ENCODE measurements around the gene THAP12. TPM values are rescaled to one million over a fixed set of nuclear protein-coding genes. Genes with fewer than 3 reads are reported as not detected.

Gene THAP12
- total RNA-seq, 1 donor from 2014 or later, result 47.9 TPM

GRCh38 chr11:76380159-76380976 lies 564 bp downstream of the THAP12 start:
- peak; percentile 15 for DNase-seq

DNA sequence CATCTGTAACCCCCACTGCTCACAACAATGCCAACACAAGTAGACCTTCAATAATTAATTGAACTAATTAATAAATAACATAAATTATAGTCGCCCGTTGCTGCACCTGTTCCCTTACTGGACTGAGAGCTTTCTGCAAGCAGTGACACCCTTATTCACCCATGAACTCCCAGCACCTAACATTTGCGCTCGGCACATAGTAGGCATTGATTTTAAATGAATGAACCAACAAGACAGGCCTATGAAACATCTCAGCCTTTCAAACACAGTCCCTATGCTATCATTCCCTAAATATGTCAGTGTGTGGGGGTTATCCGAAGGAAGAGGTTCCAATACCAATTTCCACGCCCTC lies 1.1 kb downstream of the THAP12 start:
- no peak for DNase-seq

DNA sequence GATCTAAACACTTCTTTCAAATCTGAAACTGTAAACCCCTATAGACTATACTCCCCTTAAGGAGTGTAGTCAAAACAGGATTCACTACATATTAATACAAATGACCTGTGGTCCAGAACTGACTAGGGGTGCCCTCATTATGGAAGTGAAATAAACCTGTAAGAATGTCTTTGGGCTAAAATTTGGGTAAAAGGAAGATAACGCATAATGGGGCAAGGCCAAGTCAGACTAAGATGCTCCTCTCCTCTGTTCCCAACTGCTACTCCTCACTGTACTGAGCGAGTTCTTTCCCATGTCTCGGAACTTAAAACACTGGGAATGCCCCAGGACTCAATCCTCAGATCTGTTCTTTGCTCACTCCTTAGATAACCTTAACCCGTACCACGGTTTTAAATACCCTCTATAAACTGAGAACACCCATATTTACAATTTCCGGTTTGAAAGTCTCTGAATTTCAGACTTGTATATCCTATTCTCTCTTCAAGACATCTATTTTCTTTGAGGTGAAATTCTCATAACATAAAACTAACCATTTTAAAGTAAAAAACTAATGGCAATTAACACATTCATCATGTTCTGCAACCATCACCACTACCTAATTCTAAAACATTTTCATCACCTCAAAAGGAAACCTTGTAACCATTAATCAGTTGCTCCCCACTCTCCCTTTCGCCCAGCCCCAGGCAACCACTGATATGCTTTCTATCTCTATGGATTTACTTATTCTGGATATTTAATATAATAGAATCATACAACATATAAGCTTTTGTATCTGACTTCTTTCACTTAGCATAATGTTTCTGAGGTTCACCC lies 4.0 kb downstream of the THAP12 start:
- DNase-seq, result no peak

GRCh38 chr11:76371170-76371569 lies 9.8 kb downstream of the THAP12 start:
- DNase-seq, result no peak

GRCh38 chr11:76369406-76369805 lies 11.5 kb downstream of the THAP12 start:
- DNase-seq, result no peak

DNA sequence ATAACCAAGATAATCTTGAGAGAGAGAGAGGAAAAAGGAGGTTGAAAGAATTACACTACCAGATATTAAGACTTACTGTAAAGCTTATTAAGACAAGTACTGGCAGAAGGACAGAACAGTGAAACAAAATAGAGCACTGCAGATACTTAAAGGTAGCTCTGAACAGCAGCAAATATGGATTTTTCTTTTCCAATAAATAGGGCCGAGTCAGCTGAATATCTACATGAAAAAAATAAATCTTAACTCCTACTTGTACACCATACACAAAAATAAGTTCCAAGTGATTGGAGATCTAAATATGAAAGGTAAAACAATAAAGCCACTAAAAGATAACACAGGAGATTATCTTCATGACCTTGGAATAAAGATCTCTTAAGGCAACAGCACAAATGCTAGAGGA lies 12.4 kb downstream of the THAP12 start:
- no peak for DNase-seq

GRCh38 chr11:76365038-76365679 lies 15.8 kb downstream of the THAP12 start:
- no peak for DNase-seq

GRCh38 chr11:76362716-76363115 lies 18.2 kb downstream of the THAP12 start:
- DNase-seq, result no peak

DNA sequence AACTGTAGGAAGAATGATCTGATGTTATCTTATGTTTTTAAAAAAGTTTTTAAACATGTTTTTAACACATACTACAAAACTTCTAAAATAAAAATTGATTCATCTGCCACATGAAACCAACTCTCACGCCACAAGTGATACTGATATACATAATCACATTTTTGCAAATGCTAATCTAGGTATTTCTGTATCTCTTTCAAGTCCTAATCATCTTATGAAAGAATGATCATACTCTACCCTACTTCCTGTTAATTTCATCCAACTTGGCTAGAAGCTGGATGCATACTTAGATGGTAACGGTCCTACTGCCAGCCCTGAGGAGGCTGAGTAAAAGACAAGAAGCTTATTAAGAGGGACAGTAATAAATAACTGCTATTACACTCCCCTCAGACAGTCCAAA lies 19.2 kb downstream of the THAP12 start:
- no peak for DNase-seq

DNA sequence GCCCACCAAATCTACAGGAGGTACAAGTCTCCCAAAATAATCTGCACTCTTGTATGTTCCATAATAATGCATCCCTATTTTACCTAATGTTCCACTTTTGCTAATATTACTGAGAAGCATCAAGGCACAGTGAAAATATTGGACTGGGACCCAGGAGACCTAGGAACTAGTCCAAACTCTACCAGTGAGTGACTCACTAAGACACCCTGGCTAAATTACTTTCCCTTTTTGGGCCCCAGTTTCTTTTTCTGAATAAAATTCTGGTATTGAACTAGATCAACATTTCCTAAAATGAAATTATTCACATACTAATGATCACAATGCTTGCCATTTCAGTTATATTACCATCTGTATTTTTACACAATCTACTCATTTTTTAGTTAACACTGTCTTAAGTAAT lies 19.6 kb downstream of the THAP12 start:
- no peak for DNase-seq

- DNase-seq, result no peak
Measured at GRCh38 chr11:76355172-76355571, 25.8 kb downstream of the THAP12 start.

DNA sequence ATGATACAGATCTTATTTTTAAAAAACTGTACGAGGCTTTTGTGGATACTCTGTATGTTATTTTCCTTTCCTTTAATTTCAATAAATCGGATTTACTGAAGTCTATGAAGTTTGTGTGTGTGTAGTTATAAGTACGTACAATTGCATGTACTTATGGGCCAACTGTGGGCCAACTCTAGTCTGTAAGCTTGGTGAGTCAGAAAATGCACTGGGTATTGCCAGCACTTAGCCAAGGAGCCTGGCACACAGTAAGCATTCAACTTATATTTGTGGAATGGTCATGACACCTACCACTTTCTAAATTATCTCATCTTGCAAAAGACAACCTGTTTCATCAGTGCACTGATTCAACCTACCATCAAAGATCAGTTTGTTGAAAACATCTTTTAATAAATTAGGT lies 32.6 kb downstream of the THAP12 start:
- DNase-seq, result no peak

DNA sequence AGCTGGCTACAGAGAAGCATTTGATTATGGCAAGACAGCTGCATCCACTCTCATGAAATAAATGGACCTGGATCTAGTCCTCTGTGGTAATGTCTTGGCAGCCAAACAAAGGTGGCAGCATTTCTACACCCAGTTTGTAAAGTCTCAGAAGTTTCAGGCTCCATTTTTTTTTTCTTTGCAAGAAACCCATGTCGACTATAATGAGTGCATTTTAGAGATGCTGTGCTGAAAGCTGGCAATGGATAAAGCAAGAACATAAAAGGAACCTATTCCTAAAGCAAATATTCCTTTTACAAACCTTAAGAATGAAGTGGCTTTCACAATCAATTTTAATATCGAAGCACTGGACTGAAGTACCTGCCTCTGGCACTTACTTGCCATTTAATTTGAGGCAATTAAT lies 33.5 kb downstream of the THAP12 start:
- DNase-seq, result peak; percentile 58

DNA sequence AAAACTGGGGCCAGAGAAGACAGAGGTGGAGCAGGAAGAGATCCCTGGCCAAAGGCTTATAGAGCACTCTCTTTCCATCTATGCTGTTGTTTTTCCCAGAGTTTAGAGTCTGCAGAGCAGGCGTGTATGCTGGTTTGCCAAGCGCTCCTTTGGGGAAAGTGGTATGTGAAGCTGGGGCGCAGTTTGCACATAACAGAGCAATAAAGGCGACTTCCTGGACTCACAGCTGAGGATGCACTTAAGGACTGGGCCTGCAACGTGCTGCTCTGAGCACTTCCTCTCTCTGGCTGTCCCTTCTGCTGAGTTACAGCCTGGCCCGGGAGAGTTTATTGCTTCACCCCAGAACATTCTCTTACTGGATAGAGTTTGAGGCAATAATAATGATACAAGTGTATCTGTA lies 41.7 kb downstream of the THAP12 start:
- DNase-seq, result peak; percentile 69

GRCh38 chr11:76337923-76338322 lies 43.0 kb downstream of the THAP12 start:
- DNase-seq, result no peak

DNA sequence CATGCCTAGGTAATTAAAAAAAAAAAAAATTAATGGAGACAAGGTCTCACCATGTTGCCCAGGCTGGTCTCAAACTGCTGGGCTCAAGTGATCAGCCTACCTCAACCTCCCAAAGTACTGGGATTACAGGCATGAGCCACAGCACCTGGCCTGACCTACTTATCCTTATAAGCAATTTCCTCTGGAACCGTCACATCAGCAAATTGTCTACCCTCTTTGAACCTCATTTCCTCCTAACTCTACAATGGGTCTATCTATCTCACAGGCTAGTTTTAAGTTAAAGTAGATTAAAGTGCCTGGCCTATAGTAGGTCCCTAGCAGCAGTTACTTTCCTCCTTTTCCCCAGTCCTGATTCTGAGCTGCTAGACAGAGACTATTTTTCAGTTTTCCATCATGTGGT lies 43.5 kb downstream of the THAP12 start:
- DNase-seq, result no peak

- DNase-seq, result no peak
Measured at GRCh38 chr11:76336597-76336996, 44.3 kb downstream of the THAP12 start.

GRCh38 chr11:76335842-76336241 lies 45.1 kb downstream of the THAP12 start:
- no peak for DNase-seq

- DNase-seq, result no peak
Measured at GRCh38 chr11:76334826-76335389, 46.0 kb downstream of the THAP12 start.

GRCh38 chr11:76330651-76331050 lies 50.3 kb downstream of the THAP12 start:
- DNase-seq, result no peak

DNA sequence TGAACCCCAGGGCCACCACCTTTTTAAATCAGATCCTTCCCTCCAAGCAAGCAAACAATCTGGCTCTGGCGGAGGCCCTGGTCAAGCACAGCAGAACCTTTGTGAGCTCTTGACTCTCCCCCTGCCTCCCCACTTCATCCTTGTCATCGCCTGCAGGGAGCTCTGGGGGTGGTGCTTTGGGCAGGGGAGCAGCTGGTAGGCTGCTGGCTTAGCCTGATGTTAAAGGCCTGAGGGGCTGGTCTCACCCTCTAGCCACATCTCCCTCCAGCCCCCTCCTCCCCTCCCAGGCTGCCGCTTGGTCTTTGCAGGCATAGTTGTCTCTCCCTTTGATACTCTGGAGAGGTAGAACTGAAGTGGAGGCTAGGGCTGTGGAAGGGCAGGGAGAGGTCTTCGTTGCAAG lies 50.9 kb downstream of the THAP12 start:
- peak; percentile 54 for DNase-seq

DNA sequence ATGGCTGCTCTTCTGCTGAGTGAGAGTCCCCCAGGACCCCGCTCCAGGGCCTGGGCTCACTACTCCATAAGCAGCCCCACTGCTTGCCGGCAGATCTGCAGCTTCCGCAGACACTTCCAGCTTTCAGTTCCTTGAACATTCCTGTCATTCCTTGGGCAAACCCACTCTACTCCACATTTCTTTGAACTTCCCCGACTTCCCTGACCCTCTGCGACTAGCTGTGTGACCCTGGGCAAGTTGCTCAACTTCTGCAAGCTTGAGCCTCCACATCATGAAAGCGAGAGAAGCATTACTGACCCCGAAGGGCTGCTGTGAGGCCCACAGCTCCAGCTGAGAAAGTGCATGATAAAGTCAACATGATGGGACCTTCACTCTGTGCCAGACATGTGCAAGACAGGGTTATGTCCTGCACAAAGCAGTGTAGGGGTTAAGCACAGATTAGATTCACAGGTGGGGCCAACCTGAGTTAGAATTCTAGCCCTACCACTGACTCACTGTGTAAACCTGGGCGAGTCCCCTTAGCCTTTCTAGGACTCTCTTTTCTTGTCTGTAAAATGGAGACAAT lies 51.8 kb downstream of the THAP12 start:
- DNase-seq, result no peak
